Panc1 (cell line): ENCODE data around the gene GATC. TPM values are rescaled to one million over a fixed set of nuclear protein-coding genes. Genes with fewer than 3 reads are reported as not detected.

Experiments
- ATAC-seq: fragments of 200-7000 bp; cut with Tn5 transposase; 2 replicates; pipeline ENCODE4 v1.9.1; 2020; ENCODE audit warnings: mild to moderate bottlenecking, moderate library complexity
- Bru-seq: library from RNA; stranded (reverse); fragments of 400-500 nt; gene quantifications from one replicate; lab custom pipeline; 2021; lab: Mats Ljungman, UMichigan
- BruChase-seq, 2 experiments: library from RNA; stranded (reverse); fragments of 400-500 nt; gene quantifications; one replicate each; lab custom pipeline; 2021; lab: Mats Ljungman, UMichigan
- BruUV-seq: library from RNA; stranded (reverse); fragments of 400-500 nt; replicated peaks from 2 replicates; lab custom pipeline; 2021; lab: Mats Ljungman, UMichigan
- CTCF ChIA-PET: fragments of 300-600 bp; sonication (Branson Sonifier 250); formaldehyde crosslinking; loops from one replicate; lab custom pipeline; 2022; ENCODE audit warnings: antibody characterized with exemption; lab: Charles Lee
- POLR2A ChIA-PET: fragments of 300-600 bp; sonication (Branson Sonifier 250); formaldehyde crosslinking; loops from one replicate; lab custom pipeline; 2022; ENCODE audit warnings: antibody characterized with exemption; lab: Charles Lee
- DNase-seq: peaks from one replicate; pipeline ENCODE4 v3.0.0-alpha.2; 2010; ENCODE audit warnings: low read depth, low spot score
- H3K27ac ChIP-seq: 2 replicates; pipeline ENCODE4 v1.5.1; 2011; ENCODE audit warnings: mild to moderate bottlenecking, low read length, inconsistent platforms
- H3K27me3 ChIP-seq: fragments of 200-500 bp; sonication (Bioruptor generic); 2 replicates; pipeline ENCODE4 v1.6.0; 2014; ENCODE audit warnings: low read length, inconsistent platforms; ENCODE audit not compliant: control insufficient read depth, insufficient read depth
- H3K36me3 ChIP-seq: fragments of 200-500 bp; sonication (Bioruptor generic); 2 replicates; pipeline ENCODE4 v1.5.1; 2014; ENCODE audit warnings: inconsistent platforms, mild to moderate bottlenecking, low read length, moderate library complexity; ENCODE audit not compliant: control insufficient read depth, insufficient read depth
- H3K4me1 ChIP-seq: 2 replicates; pipeline ENCODE4 v1.5.1; 2011; ENCODE audit warnings: inconsistent platforms, mild to moderate bottlenecking, low read length, moderate library complexity; ENCODE audit not compliant: control insufficient read depth, insufficient read depth
- H3K4me3 ChIP-seq, 2 experiments: 2 replicates each; pipeline ENCODE4 v1.5.1; 2011 to 2012; ENCODE audit warnings: low read depth in 2 of 2, low read length in 2 of 2, mild to moderate bottlenecking in 2 of 2, inconsistent platforms in 1 of 2, moderate library complexity in 1 of 2
- H3K9me3 ChIP-seq: fragments of 200-500 bp; sonication (Bioruptor generic); 2 replicates; pipeline ENCODE4 v1.5.1; 2014; ENCODE audit warnings: low read depth, mild to moderate bottlenecking, inconsistent platforms, low read length, moderate library complexity; ENCODE audit not compliant: control insufficient read depth, insufficient read depth
- POLR2AphosphoS5 ChIP-seq: IDR thresholded peaks from 2 replicates; pipeline ENCODE4 v1.6.1; 2012; ENCODE audit warnings: mild to moderate bottlenecking, low read depth, low read length, moderate library complexity
- SIN3A ChIP-seq: IDR thresholded peaks from 2 replicates; pipeline ENCODE4 v1.6.1; 2012; ENCODE audit warnings: low read depth, mild to moderate bottlenecking, low read length, moderate library complexity, borderline replicate concordance; ENCODE audit not compliant: insufficient read depth
- TCF7L2 ChIP-seq: IDR thresholded peaks from 2 replicates; pipeline ENCODE4 v1.6.1; 2011; ENCODE audit warnings: mild to moderate bottlenecking, low read depth, low read length, inconsistent platforms
- in situ Hi-C: cut with HindIII; loops from 2 replicates; pipeline ENCODE4 v1.10.0; 2016; ENCODE audit warnings: low sequenced_read_pairs, low pct_unique_long_range_greater_than_20kb
- intact Hi-C: fragments of 100-400 bp; cut with micrococcal nuclease; formaldehyde crosslinking; loops from one replicate; pipeline ENCODE4 v1.10.0; 2022; ENCODE audit not compliant: unreplicated experiment
- long read RNA-seq: library from polyadenylated mRNA; unstranded; transcript quantifications from one replicate; pipeline ENCODE4 v2.0.0, GENCODE V29; 2021; ENCODE audit not compliant: unreplicated experiment
- polyA plus RNA-seq: library from polyadenylated mRNA; unstranded; fragments of >200 nt; gene quantifications from one replicate; pipeline ENCODE4 v1.2.1, GENCODE V29; 2012; ENCODE audit warnings: missing spikeins; ENCODE audit not compliant: insufficient read length
- total RNA-seq: library from RNA; stranded (reverse); gene quantifications from one replicate; pipeline ENCODE4 v1.2.1, GENCODE V29; 2021; ENCODE audit not compliant: unreplicated experiment
- TF ChIP-seq, protein P1 (sequence below): fragments of 450-650 bp; IDR thresholded peaks from 2 replicates; pipeline ENCODE4 v1.5.1; 2017; ENCODE audit warnings: mild to moderate bottlenecking
- TF ChIP-seq, protein P2 (sequence below), 2 experiments: IDR thresholded peaks; 2 replicates each; pipeline ENCODE4 v1.6.1; 2011 to 2012; ENCODE audit warnings: low read depth in 2 of 2, control low read depth in 1 of 2, low read length in 1 of 2, mild to moderate bottlenecking in 1 of 2, moderate library complexity in 1 of 2; ENCODE audit not compliant: insufficient read depth in 1 of 2

The GATC gene, protein sequence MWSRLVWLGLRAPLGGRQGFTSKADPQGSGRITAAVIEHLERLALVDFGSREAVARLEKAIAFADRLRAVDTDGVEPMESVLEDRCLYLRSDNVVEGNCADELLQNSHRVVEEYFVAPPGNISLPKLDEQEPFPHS
- total RNA-seq = 34.7 TPM
- polyA plus RNA-seq = 10.4 TPM
- Bru-seq, nascent RNA = percentile 79 among the genes with signal in this experiment
- percentile 95 among the genes with signal in this experiment for BruChase-seq, experiment 1, labeled RNA remaining after a 2-hour chase
- BruChase-seq, experiment 2, labeled RNA remaining after a 6-hour chase = percentile 95 among the genes with signal in this experiment
- long read RNA-seq, full-length matches to known transcripts = 13 of 25 reads
- long read RNA-seq, partial matches to known transcripts = 1 of 25 reads
- long read RNA-seq, other reads (novel, unspliced or antisense) = 11 of 25 reads

DNA sequence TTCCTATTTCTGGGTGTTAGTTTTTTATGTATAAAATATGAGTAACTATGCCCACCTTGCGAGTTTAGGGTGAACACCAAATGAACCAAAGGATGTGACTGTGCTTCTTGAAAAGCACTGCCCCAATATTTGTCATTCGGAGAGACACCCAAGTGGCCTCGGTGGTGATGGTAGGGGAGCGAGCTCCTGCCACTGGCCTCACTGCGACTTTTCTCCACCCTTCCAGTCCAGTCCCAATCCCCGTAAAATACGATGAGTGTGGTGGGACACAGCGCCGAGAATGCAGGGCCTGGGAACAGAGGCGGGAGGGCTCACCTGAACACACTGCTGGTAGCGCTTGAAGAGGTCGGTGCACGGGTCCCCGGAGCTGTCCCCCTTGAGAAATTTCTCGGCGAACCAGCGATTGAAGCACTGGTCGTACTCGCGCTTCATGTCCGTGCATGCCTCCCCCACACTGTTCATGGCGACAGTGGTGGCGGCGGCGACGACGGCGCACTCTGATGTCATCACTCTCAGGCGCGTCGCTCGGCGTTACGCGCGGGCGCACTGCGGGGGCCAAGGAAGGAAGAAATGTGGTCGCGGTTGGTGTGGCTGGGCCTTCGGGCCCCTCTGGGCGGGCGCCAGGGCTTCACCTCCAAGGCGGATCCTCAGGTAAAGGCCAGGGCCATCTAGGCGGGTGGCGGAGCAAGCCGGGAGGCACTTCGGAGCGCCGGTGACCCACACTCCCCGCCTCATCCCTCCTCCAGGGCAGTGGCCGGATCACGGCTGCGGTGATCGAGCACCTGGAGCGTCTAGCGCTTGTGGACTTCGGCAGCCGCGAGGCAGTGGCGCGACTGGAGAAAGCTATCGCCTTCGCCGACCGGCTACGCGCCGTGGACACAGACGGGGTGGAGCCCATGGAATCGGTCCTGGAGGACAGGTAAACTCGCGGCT is at the start of gene GATC, which contains the start of gene TRIAP1:
GATC (plus strand) TSS at position 534 of the 933 bp plus-strand sequence; CDS start at position 571, 37 bp downstream.
TRIAP1 (minus strand) TSS at position 474 of the 933 bp plus-strand sequence; CDS start at position 462, 12 bp downstream.
- no peaks in the 10 kb centered on the region for H3K9me3 ChIP-seq
- H3K27ac ChIP-seq = peak within 1 kb of the TSS; percentile 95
- POLR2A ChIA-PET = no interaction called here
- H3K4me1 ChIP-seq = peaks cover 7% of the 10 kb centered on the region; the same call in 1 of the 2 replicates
- CTCF ChIA-PET = no interaction called here
- intact Hi-C loops (no loop called here), in situ Hi-C loops (no loop called here)
- ATAC-seq (peak; percentile 97), DNase-seq (no peak)
- peaks cover 12% of the 10 kb centered on the region; the same call in 1 of the 2 replicates for H3K36me3 ChIP-seq
- TF ChIP-seq, protein P1, sequence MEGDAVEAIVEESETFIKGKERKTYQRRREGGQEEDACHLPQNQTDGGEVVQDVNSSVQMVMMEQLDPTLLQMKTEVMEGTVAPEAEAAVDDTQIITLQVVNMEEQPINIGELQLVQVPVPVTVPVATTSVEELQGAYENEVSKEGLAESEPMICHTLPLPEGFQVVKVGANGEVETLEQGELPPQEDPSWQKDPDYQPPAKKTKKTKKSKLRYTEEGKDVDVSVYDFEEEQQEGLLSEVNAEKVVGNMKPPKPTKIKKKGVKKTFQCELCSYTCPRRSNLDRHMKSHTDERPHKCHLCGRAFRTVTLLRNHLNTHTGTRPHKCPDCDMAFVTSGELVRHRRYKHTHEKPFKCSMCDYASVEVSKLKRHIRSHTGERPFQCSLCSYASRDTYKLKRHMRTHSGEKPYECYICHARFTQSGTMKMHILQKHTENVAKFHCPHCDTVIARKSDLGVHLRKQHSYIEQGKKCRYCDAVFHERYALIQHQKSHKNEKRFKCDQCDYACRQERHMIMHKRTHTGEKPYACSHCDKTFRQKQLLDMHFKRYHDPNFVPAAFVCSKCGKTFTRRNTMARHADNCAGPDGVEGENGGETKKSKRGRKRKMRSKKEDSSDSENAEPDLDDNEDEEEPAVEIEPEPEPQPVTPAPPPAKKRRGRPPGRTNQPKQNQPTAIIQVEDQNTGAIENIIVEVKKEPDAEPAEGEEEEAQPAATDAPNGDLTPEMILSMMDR = no peak
- TF ChIP-seq POLR2AphosphoS5 = peak; percentile 96
- peak; percentile 53; the same call in 1 of the 2 replicates for TF ChIP-seq TCF7L2
- TF ChIP-seq SIN3A = peak; percentile 96
- TF ChIP-seq, protein P2, sequence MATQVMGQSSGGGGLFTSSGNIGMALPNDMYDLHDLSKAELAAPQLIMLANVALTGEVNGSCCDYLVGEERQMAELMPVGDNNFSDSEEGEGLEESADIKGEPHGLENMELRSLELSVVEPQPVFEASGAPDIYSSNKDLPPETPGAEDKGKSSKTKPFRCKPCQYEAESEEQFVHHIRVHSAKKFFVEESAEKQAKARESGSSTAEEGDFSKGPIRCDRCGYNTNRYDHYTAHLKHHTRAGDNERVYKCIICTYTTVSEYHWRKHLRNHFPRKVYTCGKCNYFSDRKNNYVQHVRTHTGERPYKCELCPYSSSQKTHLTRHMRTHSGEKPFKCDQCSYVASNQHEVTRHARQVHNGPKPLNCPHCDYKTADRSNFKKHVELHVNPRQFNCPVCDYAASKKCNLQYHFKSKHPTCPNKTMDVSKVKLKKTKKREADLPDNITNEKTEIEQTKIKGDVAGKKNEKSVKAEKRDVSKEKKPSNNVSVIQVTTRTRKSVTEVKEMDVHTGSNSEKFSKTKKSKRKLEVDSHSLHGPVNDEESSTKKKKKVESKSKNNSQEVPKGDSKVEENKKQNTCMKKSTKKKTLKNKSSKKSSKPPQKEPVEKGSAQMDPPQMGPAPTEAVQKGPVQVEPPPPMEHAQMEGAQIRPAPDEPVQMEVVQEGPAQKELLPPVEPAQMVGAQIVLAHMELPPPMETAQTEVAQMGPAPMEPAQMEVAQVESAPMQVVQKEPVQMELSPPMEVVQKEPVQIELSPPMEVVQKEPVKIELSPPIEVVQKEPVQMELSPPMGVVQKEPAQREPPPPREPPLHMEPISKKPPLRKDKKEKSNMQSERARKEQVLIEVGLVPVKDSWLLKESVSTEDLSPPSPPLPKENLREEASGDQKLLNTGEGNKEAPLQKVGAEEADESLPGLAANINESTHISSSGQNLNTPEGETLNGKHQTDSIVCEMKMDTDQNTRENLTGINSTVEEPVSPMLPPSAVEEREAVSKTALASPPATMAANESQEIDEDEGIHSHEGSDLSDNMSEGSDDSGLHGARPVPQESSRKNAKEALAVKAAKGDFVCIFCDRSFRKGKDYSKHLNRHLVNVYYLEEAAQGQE (IDR thresholded peaks at IDR 0.05; ENCODE audit: insufficient read depth in 1 of 2, low read depth in 2 of 2, low read length in 1 of 2) = peak in 1 of 2 experiments; percentile 76; a peak in 1 of 4 replicates
- H3K4me3 ChIP-seq = peak within 1 kb of the TSS; percentile 95 to 97
- H3K27me3 ChIP-seq = no peaks in the 10 kb centered on the region
- TSS peak; percentile 93 for BruUV-seq

DNA sequence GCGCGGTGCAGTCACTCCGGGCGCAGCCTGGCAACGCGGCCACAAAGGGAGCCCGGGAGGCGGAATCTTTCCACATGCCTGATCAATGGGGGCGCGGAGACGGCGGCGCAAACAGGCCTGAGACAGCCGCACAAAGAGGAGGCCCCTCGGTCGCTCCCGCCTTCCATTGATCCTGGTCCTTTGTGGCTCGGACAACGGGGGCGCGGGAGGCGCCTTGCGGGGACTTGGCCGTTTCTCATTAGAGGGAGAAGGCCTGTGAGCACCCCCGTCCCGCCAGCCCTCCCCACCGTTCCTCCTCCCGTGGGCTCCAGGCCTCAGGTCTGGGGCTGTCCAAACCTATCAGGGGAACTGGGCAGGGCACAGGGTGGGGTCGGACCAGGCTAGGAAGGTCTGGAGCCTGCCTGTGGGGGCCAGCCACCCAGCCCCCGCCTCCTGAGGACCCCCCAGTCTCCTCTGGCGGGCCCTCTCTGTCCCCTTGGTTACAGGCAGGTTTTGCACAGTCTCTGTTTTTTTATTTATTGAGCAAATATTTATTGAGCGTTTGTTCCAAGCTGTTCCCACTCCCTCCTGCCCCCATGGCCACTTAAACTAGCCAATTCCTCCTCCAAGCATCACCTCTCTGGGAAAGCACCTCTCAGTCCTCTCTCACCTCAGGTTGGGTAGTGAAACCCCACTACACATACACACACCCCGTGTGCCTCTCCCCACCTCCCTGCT is 48.3 kb upstream of the GATC start:
- Histone ChIP-seq H3K4me3 (no peak overlapping the region), H3K9me3 (no peaks in the 10 kb centered on the region), H3K27ac (no peak overlapping the region), H3K4me1 (no peaks in the 10 kb centered on the region), H3K36me3 (no peaks in the 10 kb centered on the region), H3K27me3 (no peaks in the 10 kb centered on the region)
- ATAC-seq = no peak
- intact Hi-C loops = no loop called here
- CTCF ChIA-PET = no interaction called here
- POLR2A ChIA-PET = no interaction called here
- BruUV-seq = no TSS peak
- in situ Hi-C loops = no loop called here
- TF ChIP-seq POLR2AphosphoS5 (no peak), TCF7L2 (no peak), SIN3A (no peak)
- TF ChIP-seq, protein P2 (IDR thresholded peaks at IDR 0.05; ENCODE audit: insufficient read depth in 1 of 2, low read depth in 2 of 2, low read length in 1 of 2) = no peak
- TF ChIP-seq, protein P1 = no peak
- DNase-seq = no peak
